GM10248 (cell line): ENCODE data around the gene INSYN2A.

Source experiments
- CTCF ChIA-PET: fragments of 300-600 bp; sonication (Branson Sonifier 250); formaldehyde crosslinking; extraction: SDS; loops from one replicate; lab custom pipeline; 2021; ENCODE audit warnings: antibody characterized with exemption; lab: Yijun Ruan, JAX
- POLR2A ChIA-PET: fragments of 350-650 bp; sonication (Branson Sonifier 250); formaldehyde crosslinking; extraction: SDS; loops from one replicate; lab custom pipeline; 2020; ENCODE audit warnings: antibody characterized with exemption; lab: Yijun Ruan, JAX
- DNase-seq: peaks from one replicate; pipeline ENCODE4 v3.0.0; 2012; ENCODE audit errors: extremely low spot score
- TF ChIP-seq, protein P1 (sequence below): IDR thresholded peaks from 2 replicates; pipeline ENCODE4 v1.5.1; 2012; ENCODE audit warnings: mild to moderate bottlenecking, low read depth; ENCODE audit errors: extremely low read depth, missing control alignments, control extremely low read depth

INSYN2A gene

DNA sequence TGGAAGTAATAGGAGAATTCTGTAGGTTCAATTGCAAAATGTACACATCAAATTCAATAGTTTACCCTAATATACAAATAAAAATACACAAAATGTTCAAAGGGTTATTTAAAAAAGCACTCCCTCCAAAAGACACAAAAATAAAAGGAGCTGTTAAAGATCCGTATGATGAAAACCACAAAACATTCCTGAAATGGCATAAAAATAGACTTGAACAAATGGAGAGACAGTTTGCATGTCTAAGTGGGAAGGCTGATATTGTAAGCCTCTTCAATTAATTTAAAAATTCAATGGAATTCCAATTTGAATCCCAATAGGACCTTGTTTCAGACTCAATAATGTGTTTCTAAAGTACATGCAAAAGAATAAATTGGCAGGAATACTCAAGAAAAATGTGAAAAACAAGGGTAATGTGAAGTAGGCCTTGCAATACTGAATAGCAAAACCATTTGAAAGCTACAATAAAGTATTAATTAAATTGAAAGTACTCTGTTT, 38.0 kb upstream of the INSYN2A start:
- no peak for DNase-seq
- TF ChIP-seq, protein P1, sequence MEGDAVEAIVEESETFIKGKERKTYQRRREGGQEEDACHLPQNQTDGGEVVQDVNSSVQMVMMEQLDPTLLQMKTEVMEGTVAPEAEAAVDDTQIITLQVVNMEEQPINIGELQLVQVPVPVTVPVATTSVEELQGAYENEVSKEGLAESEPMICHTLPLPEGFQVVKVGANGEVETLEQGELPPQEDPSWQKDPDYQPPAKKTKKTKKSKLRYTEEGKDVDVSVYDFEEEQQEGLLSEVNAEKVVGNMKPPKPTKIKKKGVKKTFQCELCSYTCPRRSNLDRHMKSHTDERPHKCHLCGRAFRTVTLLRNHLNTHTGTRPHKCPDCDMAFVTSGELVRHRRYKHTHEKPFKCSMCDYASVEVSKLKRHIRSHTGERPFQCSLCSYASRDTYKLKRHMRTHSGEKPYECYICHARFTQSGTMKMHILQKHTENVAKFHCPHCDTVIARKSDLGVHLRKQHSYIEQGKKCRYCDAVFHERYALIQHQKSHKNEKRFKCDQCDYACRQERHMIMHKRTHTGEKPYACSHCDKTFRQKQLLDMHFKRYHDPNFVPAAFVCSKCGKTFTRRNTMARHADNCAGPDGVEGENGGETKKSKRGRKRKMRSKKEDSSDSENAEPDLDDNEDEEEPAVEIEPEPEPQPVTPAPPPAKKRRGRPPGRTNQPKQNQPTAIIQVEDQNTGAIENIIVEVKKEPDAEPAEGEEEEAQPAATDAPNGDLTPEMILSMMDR: no peak
- POLR2A ChIA-PET: no interaction called here
- CTCF ChIA-PET: no interaction called here

DNA sequence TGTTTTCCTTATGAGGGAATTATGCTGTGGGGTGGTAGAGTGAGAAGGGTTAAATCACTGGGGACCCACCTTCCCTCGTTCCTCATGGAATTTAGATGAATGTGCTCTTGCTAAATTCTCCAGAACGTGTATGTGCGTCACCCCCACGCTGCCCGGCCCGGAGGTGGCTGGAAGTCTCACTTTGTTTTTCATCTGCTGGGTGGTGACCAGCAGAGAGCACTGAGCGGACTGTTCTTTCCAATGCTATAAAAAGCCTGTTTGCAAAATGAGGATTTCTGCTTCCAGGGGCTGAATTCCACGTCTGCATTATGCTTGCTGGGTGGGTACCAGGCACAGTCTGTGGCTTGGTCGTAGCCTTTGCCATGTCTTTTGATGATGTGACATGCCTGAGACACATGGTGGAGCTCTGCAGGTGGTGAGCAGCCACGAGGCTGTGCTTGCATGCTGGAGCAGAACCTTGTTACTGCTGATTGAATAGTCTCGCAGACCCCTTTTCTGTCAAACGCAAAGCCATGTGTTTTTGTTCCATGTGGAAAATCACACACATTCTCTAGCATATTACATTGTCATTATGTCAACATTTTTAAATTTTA, 31.9 kb upstream of the INSYN2A start:
- ChIA-PET CTCF (no interaction called here), POLR2A (no interaction called here)
- DNase-seq: no peak
- TF ChIP-seq, protein P1: no peak

DNA sequence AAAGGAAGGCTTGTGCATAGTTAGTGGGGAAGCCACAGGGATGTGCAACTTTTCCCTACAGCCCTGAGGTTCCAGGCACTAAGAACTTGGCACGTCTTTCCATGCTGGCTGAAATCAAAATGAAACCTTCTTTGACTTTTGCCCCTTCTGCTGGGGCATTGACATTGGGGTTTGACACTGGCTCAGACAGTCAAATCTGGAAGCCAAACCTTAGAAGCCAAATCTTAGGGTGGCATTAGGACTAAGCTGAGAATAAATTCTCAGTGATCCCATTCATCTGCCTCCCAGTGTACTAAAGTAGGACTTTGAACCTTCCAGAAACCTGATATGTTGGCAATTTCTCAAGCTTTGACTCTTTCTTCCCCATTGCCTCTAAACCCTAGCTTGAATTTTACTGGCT, 31.3 kb upstream of the INSYN2A start:
- DNase-seq: no peak
- TF ChIP-seq, protein P1: no peak
- POLR2A ChIA-PET: no interaction called here
- CTCF ChIA-PET: no interaction called here

DNA sequence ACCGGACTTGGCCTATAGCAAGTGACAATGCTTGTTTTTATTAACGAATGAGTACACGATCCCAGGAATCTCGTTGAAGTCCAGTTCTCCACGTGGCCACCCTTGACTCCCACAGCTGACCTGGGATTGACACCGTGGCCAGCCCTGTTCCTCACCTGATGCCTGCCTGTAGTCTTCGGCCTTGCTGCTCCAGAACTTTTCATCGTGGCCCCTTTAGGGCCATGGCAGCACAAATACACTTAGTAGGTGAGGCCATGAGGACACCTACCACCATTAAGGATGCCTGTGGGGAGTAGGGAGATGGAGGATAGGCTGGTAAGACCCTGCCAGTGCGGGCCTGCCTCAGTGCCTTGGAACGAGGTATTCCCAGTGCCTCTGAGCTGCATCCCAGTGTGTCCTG, 30.6 kb upstream of the INSYN2A start:
- ChIA-PET POLR2A (no interaction called here), CTCF (no interaction called here)
- no peak for DNase-seq

DNA sequence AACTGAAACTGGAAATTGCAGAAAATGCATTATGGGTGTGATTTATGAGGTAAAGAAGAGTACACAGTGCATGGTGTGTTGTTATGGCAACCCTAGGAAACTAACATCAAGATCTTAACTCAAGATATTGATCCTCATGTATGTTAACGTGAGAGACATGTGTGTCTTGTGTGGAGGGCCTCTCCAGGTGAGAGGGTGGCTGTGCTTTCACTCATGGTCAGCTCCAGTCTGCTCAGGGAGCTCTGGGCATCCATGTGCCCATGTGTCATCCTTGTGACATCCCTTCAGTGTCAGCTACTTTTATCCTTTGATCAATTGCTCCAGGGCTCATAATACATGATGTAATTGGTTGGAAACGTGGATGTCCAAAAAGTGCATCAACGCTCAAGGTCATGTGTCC, 24.9 kb upstream of the INSYN2A start:
- ChIA-PET POLR2A (no interaction called here), CTCF (interaction anchor here (1.2 kb wide), 1 partner anchor 16 kb away, joined by 3 read pairs; no protein-coding TSS in a partner anchor)
- no peak for DNase-seq
- TF ChIP-seq, protein P1: no peak

More for the DNA sequence above, 30.6 kb upstream of the INSYN2A start:
- TF ChIP-seq, protein P1: no peak

DNA sequence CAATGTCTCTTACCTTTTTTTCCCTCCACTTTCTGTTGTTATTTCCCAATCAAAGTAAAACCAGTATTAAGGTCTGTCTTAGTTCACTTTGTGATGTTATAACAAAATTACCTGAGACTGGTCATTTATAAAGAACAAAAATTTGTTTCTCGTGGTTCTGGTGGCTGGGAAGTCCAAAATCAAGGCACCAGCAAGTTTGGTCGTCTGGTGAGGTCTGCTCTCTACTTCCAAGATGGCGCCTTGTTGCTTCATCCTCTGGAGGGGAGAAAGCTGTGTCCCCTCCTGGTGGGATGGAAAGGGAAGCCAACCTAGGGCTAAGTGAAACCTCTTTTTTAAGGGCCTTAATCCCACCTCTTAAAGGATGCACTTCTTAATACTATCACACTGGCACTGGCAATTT, 22.3 kb upstream of the INSYN2A start:
- TF ChIP-seq, protein P1: no peak
- CTCF ChIA-PET: no interaction called here
- POLR2A ChIA-PET: no interaction called here
- no peak for DNase-seq
